Effector memory CD4-positive, alpha-beta T cell (primary cell): ENCODE measurements around the gene MYLIP.
A peak's percentile ranks its signal among the peaks of the same experiment; 100 is the strongest.

ENCODE experiments used
- DNase-seq, 3 donors: peaks; one replicate each; pipeline ENCODE4 v3.0.0-alpha.2; 2020
- H3K27ac ChIP-seq: 2 replicates; pipeline ENCODE4 v1.7.0; 2013; ENCODE audit warnings: mild to moderate bottlenecking, low read length, moderate library complexity; ENCODE audit not compliant: insufficient read depth, poor library complexity, severe bottlenecking
- H3K27me3 ChIP-seq: replicated peaks from 2 replicates; pipeline ENCODE4 v1.7.0; 2013; ENCODE audit warnings: mild to moderate bottlenecking, low read length; ENCODE audit not compliant: insufficient read depth, control insufficient read depth, poor library complexity, severe bottlenecking
- H3K36me3 ChIP-seq: 2 replicates; pipeline ENCODE4 v1.7.0; 2013; ENCODE audit warnings: mild to moderate bottlenecking, low read length, moderate library complexity; ENCODE audit not compliant: control insufficient read depth, insufficient read depth
- H3K4me1 ChIP-seq: 2 replicates; pipeline ENCODE4 v1.7.0; 2013; ENCODE audit warnings: low read length, mild to moderate bottlenecking; ENCODE audit not compliant: control insufficient read depth, insufficient read depth, poor library complexity, severe bottlenecking
- H3K4me3 ChIP-seq: 2 replicates; pipeline ENCODE4 v1.7.0; 2013; ENCODE audit warnings: low read length, low read depth, mild to moderate bottlenecking; ENCODE audit not compliant: insufficient read depth, poor library complexity, severe bottlenecking
- H3K9me3 ChIP-seq: 2 replicates; pipeline ENCODE4 v1.7.0; 2013; ENCODE audit warnings: mild to moderate bottlenecking, low read length, moderate library complexity; ENCODE audit not compliant: control insufficient read depth

Gene MYLIP

GRCh38 chr6:16179970-16180431 lies 51.1 kb downstream of the MYLIP start:
- Histone ChIP-seq H3K4me3 (no peak overlapping the region), H3K9me3 (peaks cover 14% of the 10 kb centered on the region), H3K4me1 (peaks cover 6% of the 10 kb centered on the region), H3K27ac (peak overlapping the region; percentile 22), H3K27me3 (no peaks in the 10 kb centered on the region), H3K36me3 (no peaks in the 10 kb centered on the region)
- peak; percentile 30 to 45 (median 41) for DNase-seq

GRCh38 chr6:16180696-16181438 lies 52.0 kb downstream of the MYLIP start:
- Histone ChIP-seq H3K36me3 (no peaks in the 10 kb centered on the region), H3K4me1 (peaks cover 6% of the 10 kb centered on the region), H3K27me3 (no peaks in the 10 kb centered on the region), H3K27ac (no peak overlapping the region), H3K9me3 (peaks cover 14% of the 10 kb centered on the region), H3K4me3 (no peak overlapping the region)
- DNase-seq: no peak

- Histone ChIP-seq H3K36me3 (no peaks in the 10 kb centered on the region), H3K4me3 (no peak overlapping the region), H3K9me3 (peaks cover 14% of the 10 kb centered on the region), H3K27me3 (no peaks in the 10 kb centered on the region), H3K27ac (no peak overlapping the region), H3K4me1 (peaks cover 6% of the 10 kb centered on the region)
- no peak for DNase-seq
Observed at GRCh38 chr6:16181439-16182297, 52.8 kb downstream of the MYLIP start.

- DNase-seq: no peak
- no peak overlapping the region for H3K4me3 ChIP-seq
- H3K4me1 ChIP-seq: peaks cover 6% of the 10 kb centered on the region
Observed at GRCh38 chr6:16183187-16183664, 54.3 kb downstream of the MYLIP start.

GRCh38 chr6:16184129-16184528 lies 55.2 kb downstream of the MYLIP start:
- no peak overlapping the region for H3K4me3 ChIP-seq
- peaks cover 6% of the 10 kb centered on the region for H3K4me1 ChIP-seq
- H3K27ac ChIP-seq: no peak overlapping the region
- DNase-seq: no peak
- H3K9me3 ChIP-seq: peaks cover 14% of the 10 kb centered on the region
- H3K27me3 ChIP-seq: no peaks in the 10 kb centered on the region
- H3K36me3 ChIP-seq: no peaks in the 10 kb centered on the region

More at GRCh38 chr6:16183187-16183664, 54.3 kb downstream of the MYLIP start:
- Histone ChIP-seq H3K27me3 (no peaks in the 10 kb centered on the region), H3K9me3 (peaks cover 14% of the 10 kb centered on the region), H3K27ac (no peak overlapping the region), H3K36me3 (no peaks in the 10 kb centered on the region)

- no peaks in the 10 kb centered on the region for H3K36me3 ChIP-seq
- no peak overlapping the region for H3K4me3 ChIP-seq
- peaks cover 3% of the 10 kb centered on the region for H3K4me1 ChIP-seq
- no peak for DNase-seq
- H3K27ac ChIP-seq: no peak overlapping the region
- no peaks in the 10 kb centered on the region for H3K27me3 ChIP-seq
- peaks cover 11% of the 10 kb centered on the region for H3K9me3 ChIP-seq
Observed at GRCh38 chr6:16184551-16184950, 55.7 kb downstream of the MYLIP start.

GRCh38 chr6:16187176-16187575 lies 58.3 kb downstream of the MYLIP start:
- no peaks in the 10 kb centered on the region for H3K9me3 ChIP-seq
- H3K4me3 ChIP-seq: no peak overlapping the region
- no peaks in the 10 kb centered on the region for H3K27me3 ChIP-seq
- no peak overlapping the region for H3K27ac ChIP-seq
- H3K36me3 ChIP-seq: no peaks in the 10 kb centered on the region
- DNase-seq: no peak
- no peaks in the 10 kb centered on the region for H3K4me1 ChIP-seq

GRCh38 chr6:16190214-16190613 lies 61.3 kb downstream of the MYLIP start:
- Histone ChIP-seq H3K9me3 (no peaks in the 10 kb centered on the region), H3K27me3 (no peaks in the 10 kb centered on the region), H3K4me1 (no peaks in the 10 kb centered on the region), H3K27ac (no peak overlapping the region), H3K36me3 (no peaks in the 10 kb centered on the region), H3K4me3 (no peak overlapping the region)
- no peak for DNase-seq

GRCh38 chr6:16196260-16196983 lies 67.5 kb downstream of the MYLIP start:
- Histone ChIP-seq H3K4me3 (no peak overlapping the region), H3K4me1 (no peaks in the 10 kb centered on the region), H3K27ac (no peak overlapping the region), H3K27me3 (no peaks in the 10 kb centered on the region), H3K36me3 (no peaks in the 10 kb centered on the region), H3K9me3 (no peaks in the 10 kb centered on the region)
- no peak for DNase-seq
